Kidney epithelial cell (primary cell): ENCODE measurements around the gene SRSF8. TPM values are rescaled to one million over a fixed set of nuclear protein-coding genes. Genes with fewer than 3 reads are reported as not detected.
"Not testable (repeated sequence)": the region's sequence is repeated elsewhere in the genome, so short reads cannot be mapped to it uniquely, and the experiment has no call there.

Experiments used
- DNase-seq: peaks from one replicate; pipeline ENCODE4 v3.0.0-alpha.2; 2010; ENCODE audit warnings: low read depth
- H3K27me3 ChIP-seq: 2 replicates; pipeline ENCODE4 v1.6.0; 2011; ENCODE audit warnings: low read length; ENCODE audit not compliant: control insufficient read depth, insufficient read depth
- H3K36me3 ChIP-seq: 2 replicates; pipeline ENCODE4 v1.5.1; 2011; ENCODE audit warnings: low read length; ENCODE audit not compliant: control insufficient read depth, insufficient read depth
- H3K4me3 ChIP-seq: 2 replicates; pipeline ENCODE4 v1.5.1; 2011; ENCODE audit warnings: low read depth, mild to moderate bottlenecking, control low read depth, low read length
- CTCF ChIP-seq: IDR thresholded peaks from 2 replicates; pipeline ENCODE4 v1.5.1; 2011; ENCODE audit warnings: mild to moderate bottlenecking, moderate library complexity, low read length, control low read depth, inconsistent platforms; ENCODE audit not compliant: insufficient read depth, poor library complexity, severe bottlenecking
- total RNA-seq: library from RNA; depleted of rRNA; stranded (reverse); fragments of >200 nt; gene quantifications from 2 replicates; pipeline ENCODE4 v1.2.3, GENCODE V29; 2015

Gene SRSF8
- total RNA-seq, 1 donor from 2014 or later, result 34.2 TPM

GRCh38 chr11:95037356-95038035 lies 29.2 kb upstream of the SRSF8 start:
- not testable (repeated sequence) for H3K36me3 ChIP-seq, H3K27me3 ChIP-seq, DNase-seq
- peak overlapping the region; percentile 38 for H3K4me3 ChIP-seq
- peak; percentile 21 for TF ChIP-seq CTCF

- DNase-seq, result no peak
- H3K36me3 ChIP-seq, result no peaks in the 10 kb centered on the region
- H3K4me3 ChIP-seq, result no peak overlapping the region
- no peak for TF ChIP-seq CTCF
- H3K27me3 ChIP-seq, result peaks cover 5% of the 10 kb centered on the region
Measured at GRCh38 chr11:95042239-95042638, 24.5 kb upstream of the SRSF8 start.

GRCh38 chr11:95042906-95043305 lies 23.8 kb upstream of the SRSF8 start:
- peaks cover 5% of the 10 kb centered on the region for H3K27me3 ChIP-seq
- TF ChIP-seq CTCF, result no peak
- H3K36me3 ChIP-seq, result no peaks in the 10 kb centered on the region
- H3K4me3 ChIP-seq, result no peak overlapping the region
- DNase-seq, result no peak

GRCh38 chr11:95044010-95044409 lies 22.7 kb upstream of the SRSF8 start:
- Histone ChIP-seq H3K36me3 (no peaks in the 10 kb centered on the region), H3K4me3 (no peak overlapping the region), H3K27me3 (peaks cover 5% of the 10 kb centered on the region)
- no peak for TF ChIP-seq CTCF
- no peak for DNase-seq

- Histone ChIP-seq H3K36me3 (no peaks in the 10 kb centered on the region), H3K4me3 (no peak overlapping the region), H3K27me3 (peaks cover 5% of the 10 kb centered on the region)
- no peak for DNase-seq
- TF ChIP-seq CTCF, result no peak
Measured at GRCh38 chr11:95045812-95046211, 20.9 kb upstream of the SRSF8 start.

- not testable (repeated sequence) for DNase-seq, H3K36me3 ChIP-seq, H3K4me3 ChIP-seq, H3K27me3 ChIP-seq
Measured at GRCh38 chr11:95049122-95049521, 17.6 kb upstream of the SRSF8 start, which contains the start of gene KDM4F. TSS of gene KDM4F (plus strand) at chr11:95049422.
